HEK293T (cell line): ENCODE data around the gene FCHSD1.

Source experiments
- BHLHE40 ChIP-seq: fragments of 450-650 bp; IDR thresholded peaks from 2 replicates; pipeline ENCODE4 v1.6.1; 2016; ENCODE audit warnings: mild to moderate bottlenecking, moderate library complexity, borderline replicate concordance
- FOXA1 ChIP-seq: fragments of 450-650 bp; IDR thresholded peaks from 2 replicates; pipeline ENCODE4 v1.6.1; 2016; ENCODE audit warnings: mild to moderate bottlenecking
- NFRKB ChIP-seq: fragments of 450-650 bp; IDR thresholded peaks from 2 replicates; pipeline ENCODE4 v1.6.1; 2016; ENCODE audit warnings: mild to moderate bottlenecking, moderate library complexity
- SP1 ChIP-seq: fragments of 450-650 bp; IDR thresholded peaks from 2 replicates; pipeline ENCODE4 v1.6.1; 2017

- TF ChIP-seq FOXA1 (no peak), BHLHE40 (no peak), NFRKB (no peak), SP1 (no peak)
Measured at GRCh38 chr5:141613344-141613743, 37.9 kb downstream of the FCHSD1 start.
